ENCODE data around the gene C10orf143.

GRCh38 chr10:130041451-130042371 is 68.9 kb downstream of the C10orf143 start:
- TF ChIP-seq EZH2 (IDR thresholded peaks at IDR 0.05; ENCODE audit: insufficient read depth, poor library complexity, severe bottlenecking), result no peak
- no peak for TF ChIP-seq EZH2phosphoT487 (IDR thresholded peaks at IDR 0.05; ENCODE audit: insufficient read depth, low read depth)

All from GM23248 (cell line).